Kidney tubule cell (primary cell): ENCODE data around the gene SLC27A5.
A peak's percentile ranks its signal among the peaks of the same experiment; 100 is the strongest.
"Not testable (repeated sequence)": the region's sequence is repeated elsewhere in the genome, so short reads cannot be mapped to it uniquely, and the experiment has no call there.

Experiments used
- DNase-seq: peaks from one replicate; pipeline ENCODE4 v3.0.0-alpha.2; 2018; ENCODE audit warnings: low spot score

The SLC27A5 gene

DNA sequence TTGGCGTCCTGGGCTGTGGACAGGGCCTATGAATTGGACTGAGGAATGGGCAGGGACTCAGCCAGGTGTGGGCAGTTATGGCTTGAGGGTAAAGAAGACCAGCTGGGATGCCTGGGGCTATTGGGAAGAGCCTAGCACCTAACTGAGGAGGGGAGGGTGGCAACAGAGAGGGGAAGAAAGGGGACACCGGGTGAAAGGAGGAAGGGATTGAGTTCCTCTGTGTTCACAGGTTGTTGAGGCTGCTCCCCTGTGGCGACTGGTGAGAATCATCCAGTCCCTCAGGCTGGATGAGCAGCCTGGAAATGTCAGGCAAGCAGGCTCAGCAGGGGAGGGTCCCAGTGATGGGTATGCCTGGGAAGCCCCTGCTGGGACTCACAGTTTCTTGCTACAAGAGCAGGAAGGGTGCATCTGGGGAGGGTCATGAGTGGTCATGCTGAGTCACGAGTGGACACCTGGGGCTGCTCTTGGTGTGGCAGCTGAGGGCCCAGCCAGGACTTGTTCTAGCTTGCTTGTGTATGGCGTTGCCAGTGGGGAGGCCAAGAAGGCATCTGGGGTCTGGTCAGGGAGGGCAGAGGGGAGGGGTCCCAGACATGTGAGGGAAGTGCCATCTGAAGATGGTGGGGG lies 43.5 kb downstream of the SLC27A5 start:
- DNase-seq = no peak

DNA sequence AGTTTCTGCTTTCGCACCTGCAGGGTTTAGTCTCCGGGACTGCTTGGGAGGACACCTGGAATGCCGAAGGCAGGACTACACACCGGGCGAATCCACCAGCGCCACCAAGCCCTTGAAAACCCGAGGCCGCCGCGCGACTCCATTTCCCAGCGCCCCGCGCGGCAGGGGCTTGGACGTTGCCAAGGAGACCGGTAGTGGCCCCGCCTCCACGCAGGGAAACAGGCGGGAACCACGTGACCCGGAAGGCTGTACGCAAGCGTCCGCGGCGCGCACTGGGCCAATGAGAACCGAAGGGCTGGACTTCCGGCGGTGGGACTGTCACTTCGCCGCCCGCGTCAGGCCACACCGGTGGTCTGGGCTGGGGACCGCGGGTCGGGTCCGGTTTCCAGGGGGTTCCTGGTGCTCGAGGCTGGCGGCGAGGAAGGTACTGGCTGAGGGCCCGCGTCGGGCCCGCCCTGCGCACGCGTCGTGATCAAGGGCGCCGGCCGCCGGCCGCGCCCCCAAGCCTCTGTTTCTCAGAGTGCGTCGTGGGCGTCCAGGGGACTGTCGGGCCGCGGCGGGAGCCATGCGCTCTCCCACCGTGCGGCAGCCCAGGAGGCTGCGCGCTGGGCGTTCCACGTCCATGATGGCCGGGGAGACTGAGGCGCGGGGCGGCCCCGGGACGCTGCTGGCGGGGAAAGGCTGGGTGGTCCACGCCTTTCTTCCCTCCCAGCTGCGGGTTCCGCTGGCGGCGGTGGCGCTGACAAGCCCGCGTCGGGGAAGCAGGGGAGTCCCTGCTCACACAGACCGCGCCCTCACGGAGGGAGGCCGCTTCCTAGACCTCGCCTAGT lies 44.8 kb downstream of the SLC27A5 start, which contains the start of gene ZNF324:
Gene ZNF324 (plus strand): TSS at position 321 of the 830 bp plus-strand sequence. CDS start 2,106 bp downstream, outside the sequence.
- peak; percentile 97 for DNase-seq

DNA sequence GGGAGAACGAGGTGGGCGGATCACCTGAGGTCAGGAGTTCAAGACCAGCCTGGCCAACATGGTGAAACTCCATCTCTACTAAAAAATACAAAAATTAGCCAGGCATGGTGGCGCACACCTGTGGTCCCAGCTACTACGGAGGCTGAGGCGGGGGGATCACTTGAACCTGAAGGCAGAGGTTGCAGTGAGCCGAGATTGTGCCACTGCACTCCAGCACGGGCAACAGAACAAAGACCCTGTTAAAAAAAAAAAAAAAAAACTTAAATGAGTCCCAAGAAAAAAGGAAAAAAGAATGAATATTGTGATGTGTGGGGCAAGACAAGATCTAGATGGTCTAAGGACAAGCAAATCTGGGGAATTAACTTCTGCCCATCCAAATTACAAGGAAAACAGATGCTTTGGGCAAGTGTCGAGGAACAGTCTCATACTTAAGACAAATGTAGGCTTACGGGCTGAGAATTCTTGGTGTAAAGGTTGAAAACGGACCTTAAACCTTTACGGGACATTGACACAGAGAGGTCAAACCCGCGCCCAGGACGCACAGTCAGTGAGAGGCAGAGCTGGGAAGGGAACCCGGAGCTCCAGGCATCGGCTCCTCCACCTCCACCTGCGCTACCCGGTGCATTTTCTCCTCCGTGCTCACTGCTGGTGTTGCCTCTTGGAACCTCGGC lies 45.6 kb downstream of the SLC27A5 start:
- no peak for DNase-seq

- DNase-seq = peak; percentile 47
Observed at GRCh38 chr19:58460039-58460438, 51.8 kb downstream of the SLC27A5 start.

- DNase-seq = no peak
Observed at GRCh38 chr19:58456111-58456510, 55.7 kb downstream of the SLC27A5 start.

DNA sequence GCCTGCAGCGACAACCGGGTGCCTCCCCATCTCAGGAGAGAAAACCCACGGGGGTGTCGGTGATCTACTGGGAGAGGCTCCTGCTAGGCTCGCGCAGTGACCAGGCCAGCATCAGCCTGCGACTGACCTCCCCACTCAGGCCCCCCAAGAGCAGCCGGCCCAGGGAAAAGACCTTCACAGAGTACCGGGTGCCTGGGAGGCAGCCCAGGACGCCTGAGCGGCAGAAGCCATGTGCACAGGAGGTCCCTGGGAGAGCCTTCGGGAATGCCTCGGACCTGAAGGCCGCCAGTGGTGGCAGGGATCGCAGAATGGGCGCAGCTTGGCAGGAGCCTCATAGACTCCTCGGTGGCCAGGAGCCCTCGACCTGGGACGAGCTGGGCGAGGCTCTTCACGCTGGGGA lies 56.5 kb downstream of the SLC27A5 start:
- no peak for DNase-seq

DNA sequence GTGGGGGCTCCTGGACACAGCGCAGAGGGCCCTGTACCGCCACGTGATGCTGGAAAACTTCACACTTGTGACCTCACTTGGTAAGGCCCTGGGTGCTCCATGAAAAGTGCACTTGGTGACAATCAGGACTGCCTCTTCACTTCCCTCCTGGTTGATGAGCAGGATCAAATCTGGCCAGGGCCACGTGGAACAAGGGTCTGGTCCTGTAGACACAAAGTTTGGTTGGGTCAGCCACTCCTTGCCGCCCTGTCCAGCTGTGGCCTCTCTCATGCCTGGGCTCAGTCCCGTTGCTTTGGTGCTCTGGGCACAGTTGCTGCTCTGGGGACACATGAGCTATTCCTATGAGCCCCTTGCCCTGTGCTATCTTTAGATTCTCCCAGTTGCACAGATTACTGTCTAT lies 58.0 kb downstream of the SLC27A5 start:
- no peak for DNase-seq

DNA sequence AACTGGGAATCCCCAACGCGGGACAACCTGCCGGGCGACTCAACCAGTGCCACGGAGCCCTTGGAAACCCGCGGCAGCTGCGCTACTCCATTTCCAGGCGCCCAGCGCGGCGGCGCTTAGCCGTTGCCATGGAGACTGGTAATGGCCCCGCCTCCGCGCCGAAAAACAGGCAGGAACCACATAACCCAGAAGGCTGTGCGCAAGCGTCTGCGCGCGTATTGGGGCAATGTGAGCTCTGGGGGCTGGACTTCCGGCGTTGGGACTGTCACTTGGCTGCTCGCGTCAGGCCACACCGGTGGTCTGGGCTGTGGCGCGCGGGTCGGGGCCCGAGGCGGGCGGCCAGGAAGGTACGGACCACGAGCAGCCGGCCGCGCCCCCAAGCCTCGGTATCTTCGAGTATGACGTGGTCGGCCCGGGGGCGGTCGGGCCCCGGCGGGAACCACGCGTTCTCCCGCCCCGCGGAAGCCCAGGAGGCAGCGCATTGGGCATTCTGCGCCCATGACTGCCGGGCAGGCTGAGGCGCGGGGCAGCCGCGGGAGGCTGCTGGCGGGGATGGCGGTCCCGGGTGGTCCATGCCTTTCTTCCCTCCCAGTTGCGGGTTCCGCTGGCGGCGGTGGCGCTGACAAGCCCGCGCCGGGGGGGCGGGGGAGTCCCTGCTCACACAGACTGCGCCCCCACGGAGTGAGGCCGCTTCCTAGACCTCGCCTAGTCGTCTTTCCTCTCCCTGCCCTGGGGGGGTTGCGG lies 60.3 kb downstream of the SLC27A5 start, which contains the start of gene ZNF324B:
Gene ZNF324B (plus strand): TSS at position 265 of the 744 bp plus-strand sequence. CDS start 2,080 bp downstream, outside the sequence.
- peak; percentile 95 for DNase-seq

- DNase-seq = no peak
Observed at GRCh38 chr19:58450856-58451357, 60.9 kb downstream of the SLC27A5 start.

DNA sequence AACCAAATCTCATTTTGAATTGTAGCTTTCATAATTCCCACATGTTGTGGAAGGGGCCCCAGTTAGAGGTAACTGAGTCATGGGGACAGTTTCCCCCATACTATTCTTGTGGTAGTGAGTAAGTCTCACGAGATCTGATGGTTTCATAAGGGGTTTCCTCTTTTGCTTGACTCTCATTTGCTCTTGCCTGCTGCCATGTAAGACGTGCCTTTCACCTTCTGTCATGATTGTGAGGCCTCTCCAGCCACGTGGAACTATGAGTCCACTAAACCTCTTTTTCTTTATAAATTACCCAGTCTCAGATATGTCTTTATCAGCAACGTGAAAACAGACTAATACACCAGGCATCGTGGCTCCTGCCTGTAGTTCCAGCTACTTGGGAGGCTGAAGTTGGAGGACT lies 61.8 kb downstream of the SLC27A5 start:
- not testable (repeated sequence) for DNase-seq

DNA sequence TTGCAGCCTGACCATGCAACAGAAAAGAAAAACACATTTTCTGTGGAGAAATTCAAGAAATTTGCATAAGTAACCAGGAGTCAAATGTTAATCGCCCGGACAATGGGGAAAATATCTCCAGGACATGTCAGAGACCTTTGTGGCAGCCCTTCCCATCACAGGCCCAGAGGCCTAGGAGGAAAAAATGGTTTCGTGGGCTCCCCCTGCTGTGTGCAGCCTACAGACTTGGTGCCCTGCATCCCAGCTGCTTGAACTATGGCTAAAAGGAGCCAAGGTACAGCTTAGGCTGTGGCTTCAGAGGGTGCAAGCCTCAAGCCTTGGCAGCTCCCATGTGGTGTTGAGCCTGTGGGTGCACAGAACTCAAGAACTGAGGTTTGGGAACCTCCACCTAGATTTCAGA lies 62.9 kb downstream of the SLC27A5 start:
- DNase-seq = not testable (repeated sequence)
